ENCODE measurements around the gene CCDC88B.

The CCDC88B gene

DNA sequence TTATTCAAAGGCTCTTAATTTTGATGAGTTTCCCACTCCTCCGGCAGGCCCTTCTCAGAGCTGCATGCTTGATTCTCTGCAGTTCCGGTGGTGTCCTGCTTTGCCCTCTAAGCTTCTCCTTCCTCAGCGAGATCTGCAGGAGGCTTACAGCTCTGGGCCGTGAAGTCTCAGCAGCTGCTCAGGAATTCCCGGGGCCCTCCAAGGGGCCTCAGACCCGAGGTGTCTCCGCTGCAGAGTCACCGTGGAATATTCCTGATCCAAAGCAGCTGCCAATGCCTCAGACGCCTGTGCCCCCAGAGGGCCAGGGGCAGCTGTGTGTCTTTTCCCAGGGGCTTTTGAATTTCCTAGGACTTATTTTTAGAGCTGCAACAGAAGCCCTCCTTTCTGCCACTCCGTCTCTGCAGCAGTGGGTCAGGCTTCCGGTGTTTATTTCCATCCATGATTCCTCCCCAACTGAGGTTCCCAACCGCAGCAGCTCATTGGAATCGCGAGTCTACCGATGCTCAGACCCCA is 56.1 kb downstream of the CCDC88B start:
- TF ChIP-seq, protein P1, sequence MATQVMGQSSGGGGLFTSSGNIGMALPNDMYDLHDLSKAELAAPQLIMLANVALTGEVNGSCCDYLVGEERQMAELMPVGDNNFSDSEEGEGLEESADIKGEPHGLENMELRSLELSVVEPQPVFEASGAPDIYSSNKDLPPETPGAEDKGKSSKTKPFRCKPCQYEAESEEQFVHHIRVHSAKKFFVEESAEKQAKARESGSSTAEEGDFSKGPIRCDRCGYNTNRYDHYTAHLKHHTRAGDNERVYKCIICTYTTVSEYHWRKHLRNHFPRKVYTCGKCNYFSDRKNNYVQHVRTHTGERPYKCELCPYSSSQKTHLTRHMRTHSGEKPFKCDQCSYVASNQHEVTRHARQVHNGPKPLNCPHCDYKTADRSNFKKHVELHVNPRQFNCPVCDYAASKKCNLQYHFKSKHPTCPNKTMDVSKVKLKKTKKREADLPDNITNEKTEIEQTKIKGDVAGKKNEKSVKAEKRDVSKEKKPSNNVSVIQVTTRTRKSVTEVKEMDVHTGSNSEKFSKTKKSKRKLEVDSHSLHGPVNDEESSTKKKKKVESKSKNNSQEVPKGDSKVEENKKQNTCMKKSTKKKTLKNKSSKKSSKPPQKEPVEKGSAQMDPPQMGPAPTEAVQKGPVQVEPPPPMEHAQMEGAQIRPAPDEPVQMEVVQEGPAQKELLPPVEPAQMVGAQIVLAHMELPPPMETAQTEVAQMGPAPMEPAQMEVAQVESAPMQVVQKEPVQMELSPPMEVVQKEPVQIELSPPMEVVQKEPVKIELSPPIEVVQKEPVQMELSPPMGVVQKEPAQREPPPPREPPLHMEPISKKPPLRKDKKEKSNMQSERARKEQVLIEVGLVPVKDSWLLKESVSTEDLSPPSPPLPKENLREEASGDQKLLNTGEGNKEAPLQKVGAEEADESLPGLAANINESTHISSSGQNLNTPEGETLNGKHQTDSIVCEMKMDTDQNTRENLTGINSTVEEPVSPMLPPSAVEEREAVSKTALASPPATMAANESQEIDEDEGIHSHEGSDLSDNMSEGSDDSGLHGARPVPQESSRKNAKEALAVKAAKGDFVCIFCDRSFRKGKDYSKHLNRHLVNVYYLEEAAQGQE (IDR thresholded peaks at IDR 0.05; ENCODE audit: insufficient read depth in 1 of 2, low read depth in 2 of 2, low read length in 2 of 2) = no peak
- TF ChIP-seq SIN3A (IDR thresholded peaks at IDR 0.05; ENCODE audit: borderline replicate concordance, insufficient read depth, low read length) (no peak), POLR2AphosphoS5 (IDR thresholded peaks at IDR 0.05; ENCODE audit: low read depth, low read length) (no peak), FOXP2 (optimal IDR thresholded peaks at IDR 0.05; ENCODE audit: borderline replicate concordance, extremely low read depth, extremely low read length, insufficient read depth) (no peak), TAF1 (IDR thresholded peaks at IDR 0.05; ENCODE audit: borderline replicate concordance, insufficient read depth, low read length) (no peak)

DNA sequence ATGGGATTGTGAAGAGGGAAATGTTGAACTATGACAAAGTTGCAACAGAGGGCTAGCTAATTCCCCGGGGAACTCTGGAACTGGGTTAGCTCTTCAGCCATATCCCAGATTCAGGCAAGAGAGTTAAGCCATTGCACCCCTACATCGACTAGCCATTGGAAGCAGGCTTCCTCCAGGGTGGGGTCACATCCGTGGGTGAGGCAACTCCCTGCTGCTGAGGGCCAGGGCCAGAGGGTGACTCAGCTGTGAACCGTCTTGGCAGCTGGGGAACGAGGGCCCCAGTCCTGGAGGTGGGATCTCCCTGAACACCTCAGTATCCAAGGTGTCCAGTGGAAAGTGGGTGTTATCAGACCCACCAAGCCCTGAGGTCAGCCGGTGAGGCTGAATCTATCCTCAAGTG is 60.1 kb downstream of the CCDC88B start:
- TF ChIP-seq, protein P1 (IDR thresholded peaks at IDR 0.05; ENCODE audit: insufficient read depth in 1 of 2, low read depth in 2 of 2, low read length in 2 of 2) = no peak
- no peak for TF ChIP-seq FOXP2 (optimal IDR thresholded peaks at IDR 0.05; ENCODE audit: borderline replicate concordance, extremely low read depth, extremely low read length, insufficient read depth)

DNA sequence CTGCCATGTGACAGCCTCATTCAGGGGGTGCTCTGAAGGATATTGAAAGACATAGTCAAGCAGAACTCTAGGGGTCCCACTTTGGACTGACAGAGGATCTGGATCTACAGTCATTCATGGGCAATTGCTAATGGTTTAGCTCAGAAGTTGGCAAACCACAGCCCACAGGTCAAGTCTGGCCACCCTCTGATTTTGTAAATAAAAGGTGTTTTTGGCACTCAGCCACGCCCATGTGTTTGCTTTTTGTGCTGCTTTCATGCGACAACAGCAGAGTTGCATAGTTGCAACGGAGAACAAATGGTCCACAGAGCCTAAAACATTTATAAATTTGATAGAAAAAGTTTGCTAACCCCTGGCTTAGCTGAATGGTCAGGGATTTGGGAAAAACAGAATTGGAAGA is 60.7 kb downstream of the CCDC88B start:
- TF ChIP-seq TAF1 (IDR thresholded peaks at IDR 0.05; ENCODE audit: borderline replicate concordance, insufficient read depth, low read length) = no peak
- no peak for TF ChIP-seq FOXP2 (optimal IDR thresholded peaks at IDR 0.05; ENCODE audit: borderline replicate concordance, extremely low read depth, extremely low read length, insufficient read depth)
- TF ChIP-seq, protein P1 (IDR thresholded peaks at IDR 0.05; ENCODE audit: insufficient read depth in 1 of 2, low read depth in 2 of 2, low read length in 2 of 2) = no peak
- no peak for TF ChIP-seq POLR2AphosphoS5 (IDR thresholded peaks at IDR 0.05; ENCODE audit: low read depth, low read length)
- no peak for TF ChIP-seq SIN3A (IDR thresholded peaks at IDR 0.05; ENCODE audit: borderline replicate concordance, insufficient read depth, low read length)

DNA sequence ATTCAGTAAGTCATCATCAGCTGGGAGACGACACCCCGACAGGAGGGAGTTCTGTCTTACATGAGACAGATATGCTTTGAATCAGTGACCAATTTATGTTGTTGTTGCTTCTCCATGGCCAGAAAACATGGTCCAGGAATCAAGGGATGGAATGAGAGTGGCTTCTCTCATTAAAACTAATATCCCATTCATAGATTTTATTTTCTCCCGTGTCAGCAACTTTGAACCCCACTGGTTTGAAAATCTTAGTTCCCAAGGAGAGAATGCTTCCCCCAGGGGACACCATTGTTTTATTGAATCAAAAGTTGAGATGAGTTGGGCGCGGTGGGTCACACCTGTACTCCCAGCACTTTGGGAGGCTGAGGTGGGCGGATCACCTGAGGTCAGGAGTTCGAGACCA is 61.8 kb downstream of the CCDC88B start:
- TF ChIP-seq FOXP2 (optimal IDR thresholded peaks at IDR 0.05; ENCODE audit: borderline replicate concordance, extremely low read depth, extremely low read length, insufficient read depth) (no peak), TAF1 (IDR thresholded peaks at IDR 0.05; ENCODE audit: borderline replicate concordance, insufficient read depth, low read length) (no peak), SIN3A (IDR thresholded peaks at IDR 0.05; ENCODE audit: borderline replicate concordance, insufficient read depth, low read length) (no peak), POLR2AphosphoS5 (IDR thresholded peaks at IDR 0.05; ENCODE audit: low read depth, low read length) (no peak)
- TF ChIP-seq, protein P1 (IDR thresholded peaks at IDR 0.05; ENCODE audit: insufficient read depth in 1 of 2, low read depth in 2 of 2, low read length in 2 of 2) = no peak

DNA sequence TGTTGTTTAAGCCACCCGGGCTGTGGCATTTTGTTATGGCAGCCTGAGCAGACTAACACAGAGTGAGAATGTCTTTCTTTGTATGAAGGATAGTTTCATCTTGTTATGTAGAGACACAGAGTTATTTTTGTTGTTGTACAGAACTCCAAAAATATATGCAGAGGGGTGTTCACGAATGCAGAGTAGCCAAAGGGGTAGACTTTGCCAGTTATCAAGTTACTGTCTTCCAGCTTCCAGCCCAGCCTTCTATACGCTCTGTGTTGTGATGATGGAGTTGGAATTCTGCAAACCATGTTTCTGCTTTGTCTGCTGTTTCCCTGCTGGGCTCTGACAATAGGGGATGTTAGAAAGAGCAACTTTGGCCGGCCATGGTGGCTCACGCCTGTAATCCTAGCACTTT is 63.1 kb downstream of the CCDC88B start:
- TF ChIP-seq, protein P1 (IDR thresholded peaks at IDR 0.05; ENCODE audit: insufficient read depth in 1 of 2, low read depth in 2 of 2, low read length in 2 of 2) = no peak
- no peak for TF ChIP-seq POLR2AphosphoS5 (IDR thresholded peaks at IDR 0.05; ENCODE audit: low read depth, low read length)
- TF ChIP-seq TAF1 (IDR thresholded peaks at IDR 0.05; ENCODE audit: borderline replicate concordance, insufficient read depth, low read length) = no peak
- TF ChIP-seq FOXP2 (optimal IDR thresholded peaks at IDR 0.05; ENCODE audit: borderline replicate concordance, extremely low read depth, extremely low read length, insufficient read depth) = no peak
- no peak for TF ChIP-seq SIN3A (IDR thresholded peaks at IDR 0.05; ENCODE audit: borderline replicate concordance, insufficient read depth, low read length)

All from PFSK-1 (cell line).